CD4-positive, alpha-beta T cell (primary cell): Measurements from ENCODE around the gene ZNF536. TPM values are rescaled to one million over a fixed set of nuclear protein-coding genes. Genes with fewer than 3 reads are reported as not detected.

Experiments used
- ATAC-seq: fragments of 200-7000 bp; cut with Tn5 transposase; one replicate; pipeline ENCODE4 v1.10.0; 2022; ENCODE audit warnings: mild to moderate bottlenecking; ENCODE audit not compliant: poor library complexity
- CTCF ChIA-PET: fragments of 350-600 bp; sonication (Branson Sonifier 250); formaldehyde crosslinking; loops from one replicate; lab custom pipeline; 2021; ENCODE audit warnings: antibody characterized with exemption, inconsistent platforms; lab: Charles Lee
- POLR2A ChIA-PET: fragments of 350-600 bp; sonication (Branson Sonifier 250); formaldehyde crosslinking; loops from one replicate; lab custom pipeline; 2021; ENCODE audit warnings: antibody characterized with exemption, inconsistent platforms; lab: Charles Lee
- DNase-seq, 14 experiments: peaks; one replicate each; pipeline ENCODE4 v3.0.0-alpha.2; 2013 to 2020; ENCODE audit warnings: mixed read lengths in 2 of 14
- H3K27ac ChIP-seq, 2 donors: one replicate each; pipeline versions ENCODE4 v1.5.1 to v1.7.0; 2013; ENCODE audit warnings: low read length in 2 of 2, low read depth in 1 of 2, mild to moderate bottlenecking in 1 of 2
- H3K27me3 ChIP-seq, 2 experiments: 1 replicate in 1 of 2; 2 replicates in 1 of 2; pipeline versions ENCODE4 v1.6.1 to v1.7.0; 2013; ENCODE audit warnings: low read length in 2 of 2, control low read depth in 1 of 2, mild to moderate bottlenecking in 1 of 2, moderate library complexity in 1 of 2; ENCODE audit not compliant: insufficient read depth in 2 of 2, control insufficient read depth in 1 of 2
- H3K36me3 ChIP-seq: one replicate; pipeline ENCODE4 v1.6.1; 2013; ENCODE audit warnings: low read length, control low read depth; ENCODE audit not compliant: insufficient read depth
- H3K4me1 ChIP-seq: one replicate; pipeline ENCODE4 v1.6.1; 2013; ENCODE audit warnings: low read length, control low read depth; ENCODE audit not compliant: insufficient read depth
- H3K4me3 ChIP-seq: one replicate; pipeline ENCODE4 v1.5.1; 2013; ENCODE audit warnings: mild to moderate bottlenecking, low read length, moderate library complexity
- H3K9me3 ChIP-seq, 2 experiments: 1 replicate in 1 of 2; 2 replicates in 1 of 2; pipeline versions ENCODE4 v1.6.1 to v1.7.0; 2013; ENCODE audit warnings: low read length in 2 of 2, mild to moderate bottlenecking in 2 of 2, control low read depth in 1 of 2, moderate library complexity in 1 of 2; ENCODE audit not compliant: control insufficient read depth in 1 of 2, insufficient read depth in 1 of 2
- H3K27ac Mint-ChIP-seq: one replicate; pipeline ENCODE4 v1.8.0; 2020; ENCODE audit warnings: mixed read lengths
- H3K27me3 Mint-ChIP-seq: one replicate; pipeline ENCODE4 v1.8.0; 2021; ENCODE audit warnings: mixed read lengths
- H3K36me3 Mint-ChIP-seq: one replicate; pipeline ENCODE4 v1.8.0; 2021; ENCODE audit warnings: low read depth, mixed read lengths
- H3K4me1 Mint-ChIP-seq: one replicate; pipeline ENCODE4 v1.8.0; 2021; ENCODE audit warnings: low read depth, mixed read lengths
- H3K4me3 Mint-ChIP-seq: one replicate; pipeline ENCODE4 v1.8.0; 2020; ENCODE audit warnings: mild to moderate bottlenecking, mixed read lengths
- H3K9me3 Mint-ChIP-seq: one replicate; pipeline ENCODE4 v1.8.0; 2020; ENCODE audit warnings: mixed read lengths
- intact Hi-C, 2 experiments: fragments of 100-400 bp; cut with DNase I in 1 of 2; cut with micrococcal nuclease in 1 of 2; formaldehyde crosslinking; loops; one replicate each; pipeline versions ENCODE4 v1.15.1 to v1.9.0; 2023 to 2025; cut with DNase I, micrococcal nuclease
- total RNA-seq, 174 experiments: library from RNA in 2 of 174; stranded (reverse) in 2 of 174; gene quantifications; one replicate each; pipeline ENCODE4 v1.2.3 and lab custom pipeline; 2021 to 2026
- TF ChIP-seq, protein P1 (sequence below): fragments of 200-600 bp; IDR thresholded peaks from one replicate; pipeline ENCODE4 v1.8.0; 2022; ENCODE audit warnings: antibody characterized with exemption, mild to moderate bottlenecking

ZNF536 gene
- total RNA-seq, 2 experiments from 2014 or later = not detected

DNA sequence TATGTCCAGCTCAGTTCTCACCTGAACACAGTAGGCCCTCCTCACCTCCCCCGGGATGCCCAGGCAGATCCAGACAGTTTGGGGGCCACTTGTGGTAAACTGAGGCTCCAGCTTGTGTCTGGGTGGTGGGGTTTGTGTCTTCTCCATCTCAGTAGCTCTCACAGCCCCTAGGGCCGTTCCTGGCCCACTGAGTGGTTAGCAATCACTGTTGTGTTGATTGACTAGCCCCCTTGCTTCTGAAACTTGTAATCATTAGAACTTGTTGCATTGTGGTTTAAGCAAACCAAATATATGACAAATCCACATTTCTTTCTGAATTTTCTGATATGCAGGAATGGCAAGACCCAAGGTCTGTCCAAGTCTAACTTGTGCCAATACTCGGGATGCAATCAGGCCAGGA, 13.9 kb upstream of the ZNF536 start:
- Histone ChIP-seq H3K4me3 (no peak overlapping the region), H3K36me3 (no peaks in the 10 kb centered on the region), H3K4me1 (no peaks in the 10 kb centered on the region), H3K27ac (no peak overlapping the region), H3K27me3 (peaks cover 3 to 21% of the 10 kb centered on the region in 2 experiments), H3K9me3 (peaks cover 0 to 3% of the 10 kb centered on the region in 2 experiments)
- no peak overlapping the region for H3K27ac Mint-ChIP-seq
- no peaks in the 10 kb centered on the region for H3K9me3 Mint-ChIP-seq
- H3K36me3 Mint-ChIP-seq = no peaks in the 10 kb centered on the region
- no peak overlapping the region for H3K4me3 Mint-ChIP-seq
- TF ChIP-seq, protein P1, sequence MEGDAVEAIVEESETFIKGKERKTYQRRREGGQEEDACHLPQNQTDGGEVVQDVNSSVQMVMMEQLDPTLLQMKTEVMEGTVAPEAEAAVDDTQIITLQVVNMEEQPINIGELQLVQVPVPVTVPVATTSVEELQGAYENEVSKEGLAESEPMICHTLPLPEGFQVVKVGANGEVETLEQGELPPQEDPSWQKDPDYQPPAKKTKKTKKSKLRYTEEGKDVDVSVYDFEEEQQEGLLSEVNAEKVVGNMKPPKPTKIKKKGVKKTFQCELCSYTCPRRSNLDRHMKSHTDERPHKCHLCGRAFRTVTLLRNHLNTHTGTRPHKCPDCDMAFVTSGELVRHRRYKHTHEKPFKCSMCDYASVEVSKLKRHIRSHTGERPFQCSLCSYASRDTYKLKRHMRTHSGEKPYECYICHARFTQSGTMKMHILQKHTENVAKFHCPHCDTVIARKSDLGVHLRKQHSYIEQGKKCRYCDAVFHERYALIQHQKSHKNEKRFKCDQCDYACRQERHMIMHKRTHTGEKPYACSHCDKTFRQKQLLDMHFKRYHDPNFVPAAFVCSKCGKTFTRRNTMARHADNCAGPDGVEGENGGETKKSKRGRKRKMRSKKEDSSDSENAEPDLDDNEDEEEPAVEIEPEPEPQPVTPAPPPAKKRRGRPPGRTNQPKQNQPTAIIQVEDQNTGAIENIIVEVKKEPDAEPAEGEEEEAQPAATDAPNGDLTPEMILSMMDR = no peak
- CTCF ChIA-PET = no interaction called here
- intact Hi-C loops = no loop called here
- H3K4me1 Mint-ChIP-seq = no peaks in the 10 kb centered on the region
- ATAC-seq (no peak), DNase-seq (no peak)
- POLR2A ChIA-PET = no interaction called here
- peaks cover 30% of the 10 kb centered on the region for H3K27me3 Mint-ChIP-seq

DNA sequence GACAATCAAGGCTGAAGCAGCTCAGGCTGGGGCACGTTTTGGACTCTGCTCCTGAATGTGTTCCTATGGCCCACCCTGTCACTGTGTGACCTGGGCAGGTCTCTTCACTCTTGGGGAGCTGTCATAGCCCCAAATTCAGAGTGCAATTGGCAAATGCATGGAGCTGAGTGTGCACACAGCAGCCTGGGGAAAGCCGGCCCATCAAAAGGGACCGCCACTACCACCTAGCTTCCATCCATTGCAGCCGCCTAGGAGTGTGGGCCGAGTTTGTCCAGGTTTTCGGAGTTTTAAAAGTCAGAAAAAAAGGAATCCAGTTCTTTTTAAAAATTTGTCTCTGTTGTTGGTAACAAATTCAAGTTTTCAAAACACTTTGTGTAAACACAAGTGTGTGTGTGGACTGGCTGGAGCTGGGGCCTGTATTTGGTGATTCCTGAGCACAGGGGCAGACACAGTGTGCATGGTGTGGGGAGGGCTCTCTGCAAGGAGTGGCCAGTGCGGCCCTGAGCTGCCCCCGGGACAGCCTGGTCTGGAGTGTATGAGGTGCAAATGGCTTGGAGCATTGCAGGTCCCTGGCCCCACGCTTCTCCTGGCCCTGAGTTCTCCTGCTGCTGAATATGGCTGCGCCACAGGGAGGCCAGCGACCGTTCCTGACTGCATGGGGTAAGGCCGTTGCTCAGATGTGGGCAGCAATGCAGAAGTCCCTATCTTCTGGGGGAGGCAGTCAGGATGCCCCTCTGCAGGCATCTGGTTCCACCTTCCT, 13.2 kb upstream of the ZNF536 start:
- Histone ChIP-seq H3K9me3 (peaks cover 0 to 3% of the 10 kb centered on the region in 2 experiments), H3K27ac (no peak overlapping the region), H3K36me3 (no peaks in the 10 kb centered on the region), H3K27me3 (peaks cover 3 to 21% of the 10 kb centered on the region in 2 experiments), H3K4me3 (no peak overlapping the region), H3K4me1 (no peaks in the 10 kb centered on the region)
- POLR2A ChIA-PET = no interaction called here
- H3K9me3 Mint-ChIP-seq = no peaks in the 10 kb centered on the region
- H3K4me1 Mint-ChIP-seq = no peaks in the 10 kb centered on the region
- TF ChIP-seq, protein P1 = no peak
- no peak overlapping the region for H3K4me3 Mint-ChIP-seq
- H3K36me3 Mint-ChIP-seq = no peaks in the 10 kb centered on the region
- CTCF ChIA-PET = no interaction called here
- no peak overlapping the region for H3K27ac Mint-ChIP-seq
- H3K27me3 Mint-ChIP-seq = peaks cover 30% of the 10 kb centered on the region
- DNase-seq = no peak
- intact Hi-C loops = no loop called here
- no peak for ATAC-seq

DNA sequence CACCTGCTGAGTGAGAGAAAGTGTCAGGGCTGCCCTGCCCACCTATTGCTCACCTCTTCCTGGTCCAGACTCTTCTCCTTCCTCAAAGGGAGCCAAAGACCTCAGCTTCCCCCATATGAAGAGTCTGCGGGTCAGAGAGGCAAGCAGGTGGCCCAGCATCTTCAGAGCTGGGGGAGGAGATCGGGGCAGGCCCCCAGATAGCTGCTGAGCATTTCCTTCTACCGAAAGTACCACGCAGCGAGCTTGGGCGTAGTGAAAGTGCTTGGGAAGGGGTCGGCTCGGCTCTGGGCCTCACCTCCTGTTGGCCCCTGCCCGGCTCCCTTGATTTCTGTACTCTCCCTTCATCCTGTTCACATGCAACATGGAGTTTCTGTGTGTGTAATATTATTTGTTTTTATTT, 12.2 kb upstream of the ZNF536 start:
- H3K9me3 ChIP-seq = peaks cover 0 to 3% of the 10 kb centered on the region in 2 experiments
- no peak overlapping the region for H3K27ac Mint-ChIP-seq
- H3K36me3 ChIP-seq = no peaks in the 10 kb centered on the region
- H3K27ac ChIP-seq = no peak overlapping the region
- peaks cover 30% of the 10 kb centered on the region for H3K27me3 Mint-ChIP-seq
- CTCF ChIA-PET = no interaction called here
- no peak for ATAC-seq
- intact Hi-C loops = no loop called here
- POLR2A ChIA-PET = no interaction called here
- no peaks in the 10 kb centered on the region for H3K4me1 ChIP-seq
- TF ChIP-seq, protein P1 = no peak
- H3K36me3 Mint-ChIP-seq = no peaks in the 10 kb centered on the region
- no peak for DNase-seq
- no peaks in the 10 kb centered on the region for H3K4me1 Mint-ChIP-seq
- peaks cover 3 to 21% of the 10 kb centered on the region in 2 experiments for H3K27me3 ChIP-seq
- H3K4me3 ChIP-seq = no peak overlapping the region
- no peaks in the 10 kb centered on the region for H3K9me3 Mint-ChIP-seq
- no peak overlapping the region for H3K4me3 Mint-ChIP-seq
